ENCODE data around the gene KIRREL3.
A peak's percentile ranks its signal among the peaks of the same experiment; 100 is the strongest.
"Not testable (repeated sequence)": the region's sequence is repeated elsewhere in the genome, so short reads cannot be mapped to it uniquely, and the experiment has no call there.

The KIRREL3 gene

GRCh38 chr11:126959700-126960099 is 40.9 kb downstream of the KIRREL3 start:
- DNase-seq (ENCODE audit: low spot score), result no peak

- no peak for DNase-seq (ENCODE audit: low spot score)
Observed at GRCh38 chr11:126956635-126957034, 43.9 kb downstream of the KIRREL3 start.

- not testable (repeated sequence) for DNase-seq (ENCODE audit: low spot score)
Observed at GRCh38 chr11:126952533-126952932, 48.0 kb downstream of the KIRREL3 start.

- no peak for DNase-seq (ENCODE audit: low spot score)
Observed at GRCh38 chr11:126951465-126951864, 49.1 kb downstream of the KIRREL3 start.

- DNase-seq (ENCODE audit: low spot score), result no peak
Observed at GRCh38 chr11:126949066-126949891, 51.3 kb downstream of the KIRREL3 start.

- DNase-seq (ENCODE audit: low spot score), result no peak
Observed at GRCh38 chr11:126948563-126948962, 52.0 kb downstream of the KIRREL3 start.

- no peak for DNase-seq (ENCODE audit: low spot score)
Observed at GRCh38 chr11:126945319-126945718, 55.3 kb downstream of the KIRREL3 start.

GRCh38 chr11:126943316-126943715 is 57.3 kb downstream of the KIRREL3 start:
- DNase-seq (ENCODE audit: low spot score), result peak; percentile 3

- no peak for DNase-seq (ENCODE audit: low spot score)
Observed at GRCh38 chr11:126942146-126942545, 58.4 kb downstream of the KIRREL3 start.

- DNase-seq (ENCODE audit: low spot score), result no peak
Observed at GRCh38 chr11:126939552-126939951, 61.0 kb downstream of the KIRREL3 start.

- no peak for DNase-seq (ENCODE audit: low spot score)
Observed at GRCh38 chr11:126938718-126939117, 61.9 kb downstream of the KIRREL3 start.

- no peak for DNase-seq (ENCODE audit: low spot score)
Observed at GRCh38 chr11:126930091-126930841, 70.3 kb downstream of the KIRREL3 start.

- DNase-seq (ENCODE audit: low spot score), result no peak
Observed at GRCh38 chr11:126929179-126930061, 71.2 kb downstream of the KIRREL3 start.

- DNase-seq (ENCODE audit: low spot score), result no peak
Observed at GRCh38 chr11:126927623-126928022, 72.9 kb downstream of the KIRREL3 start.

GRCh38 chr11:126926376-126926791 is 74.2 kb downstream of the KIRREL3 start:
- no peak for DNase-seq (ENCODE audit: low spot score)

- DNase-seq (ENCODE audit: low spot score), result no peak
Observed at GRCh38 chr11:126925321-126926093, 75.1 kb downstream of the KIRREL3 start.

GRCh38 chr11:126924376-126925040 is 76.1 kb downstream of the KIRREL3 start:
- DNase-seq (ENCODE audit: low spot score), result no peak

- no peak for DNase-seq (ENCODE audit: low spot score)
Observed at GRCh38 chr11:126920833-126921232, 79.7 kb downstream of the KIRREL3 start.

GRCh38 chr11:126919147-126919823 is 81.3 kb downstream of the KIRREL3 start:
- no peak for DNase-seq (ENCODE audit: low spot score)

GRCh38 chr11:126918556-126918955 is 82.0 kb downstream of the KIRREL3 start:
- DNase-seq (ENCODE audit: low spot score), result no peak
